WERI-Rb-1 (cell line): ENCODE measurements around the gene PWP2.
"Not testable (repeated sequence)": the region's sequence is repeated elsewhere in the genome, so short reads cannot be mapped to it uniquely, and the experiment has no call there.

Experiments
- DNase-seq: peaks from one replicate; pipeline ENCODE4 v3.0.0-alpha.2; 2020
- H3K27ac ChIP-seq: fragments of 250-450 bp; sonication (Bioruptor Pico); 2 replicates; pipeline ENCODE4 v1.5.1; 2020; ENCODE audit warnings: mild to moderate bottlenecking, moderate library complexity
- H3K27me3 ChIP-seq: fragments of 250-450 bp; sonication (Bioruptor Pico); 2 replicates; pipeline ENCODE4 v1.5.1; 2021; ENCODE audit warnings: mild to moderate bottlenecking, low read depth, moderate library complexity; ENCODE audit not compliant: insufficient read depth, severe bottlenecking
- H3K36me3 ChIP-seq: fragments of 250-450 bp; sonication (Bioruptor Pico); 2 replicates; pipeline ENCODE4 v1.5.1; 2020; ENCODE audit warnings: mild to moderate bottlenecking, moderate library complexity
- H3K4me3 ChIP-seq: 2 replicates; pipeline ENCODE4 v1.5.1; 2011; ENCODE audit warnings: low read depth, mild to moderate bottlenecking, control low read depth, low read length
- H3K9me3 ChIP-seq: fragments of 250-450 bp; sonication (Bioruptor Pico); 2 replicates; pipeline ENCODE4 v1.5.1; 2021; ENCODE audit warnings: mild to moderate bottlenecking, moderate library complexity; ENCODE audit not compliant: severe bottlenecking

Gene PWP2

GRCh38 chr21:44171962-44172572 is 64.9 kb downstream of the PWP2 start:
- H3K27me3 ChIP-seq, H3K4me3 ChIP-seq, H3K27ac ChIP-seq, DNase-seq, H3K36me3 ChIP-seq, H3K9me3 ChIP-seq: not testable (repeated sequence)

- H3K27me3 ChIP-seq, H3K4me3 ChIP-seq, H3K27ac ChIP-seq, H3K36me3 ChIP-seq, H3K9me3 ChIP-seq, DNase-seq: not testable (repeated sequence)
Measured at GRCh38 chr21:44172741-44173140, 65.5 kb downstream of the PWP2 start.

DNA sequence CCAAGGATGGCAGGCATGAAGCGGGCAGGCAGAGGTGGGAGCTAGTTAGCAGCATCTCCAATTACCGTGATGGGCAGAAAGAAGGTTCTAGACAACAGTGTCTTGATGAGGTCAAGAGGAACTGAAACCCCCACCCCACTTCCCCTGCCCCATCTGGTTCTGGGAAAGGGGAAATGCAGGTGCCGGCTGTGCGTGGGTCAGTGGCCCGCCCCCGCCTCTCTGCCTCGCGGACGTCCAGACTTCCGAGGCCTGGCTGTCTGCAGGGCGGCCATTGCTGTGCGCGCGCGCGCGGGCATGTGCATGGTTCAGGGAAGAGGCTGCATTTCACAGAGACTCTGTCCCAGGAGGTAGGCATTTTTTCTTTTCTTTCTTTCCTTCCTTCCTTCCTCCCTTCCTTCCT is 68.0 kb downstream of the PWP2 start:
- H3K27ac ChIP-seq, H3K27me3 ChIP-seq, H3K9me3 ChIP-seq, H3K36me3 ChIP-seq, H3K4me3 ChIP-seq, DNase-seq: not testable (repeated sequence)

DNA sequence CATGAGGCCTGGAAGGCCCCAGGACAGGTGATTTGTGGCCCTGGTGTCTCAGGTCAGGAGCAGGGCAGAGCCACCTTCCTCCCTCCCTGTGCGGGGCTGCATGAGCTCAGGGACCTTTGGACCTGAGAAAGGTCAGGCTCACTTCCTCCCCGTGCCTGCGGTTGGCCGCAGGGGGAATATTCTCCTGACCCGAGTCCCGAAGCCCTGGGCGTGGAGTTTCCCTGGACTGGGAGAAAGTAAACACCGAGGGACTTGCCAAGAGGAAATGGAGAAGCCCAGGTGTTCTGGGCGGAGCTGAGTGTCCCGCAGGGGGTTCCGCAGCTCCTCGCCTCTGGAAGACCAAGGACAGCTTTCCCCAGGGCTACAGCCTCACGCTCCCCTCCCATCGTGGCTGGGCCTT is 68.9 kb downstream of the PWP2 start:
- not testable (repeated sequence) for DNase-seq, H3K36me3 ChIP-seq, H3K4me3 ChIP-seq, H3K27me3 ChIP-seq, H3K27ac ChIP-seq, H3K9me3 ChIP-seq
